ENCODE data around the gene AUH. TPM values are rescaled to one million over a fixed set of nuclear protein-coding genes. Genes with fewer than 3 reads are reported as not detected.

Gene AUH
- total RNA-seq, 1 donor from 2014 or later = 28.5 TPM

DNA sequence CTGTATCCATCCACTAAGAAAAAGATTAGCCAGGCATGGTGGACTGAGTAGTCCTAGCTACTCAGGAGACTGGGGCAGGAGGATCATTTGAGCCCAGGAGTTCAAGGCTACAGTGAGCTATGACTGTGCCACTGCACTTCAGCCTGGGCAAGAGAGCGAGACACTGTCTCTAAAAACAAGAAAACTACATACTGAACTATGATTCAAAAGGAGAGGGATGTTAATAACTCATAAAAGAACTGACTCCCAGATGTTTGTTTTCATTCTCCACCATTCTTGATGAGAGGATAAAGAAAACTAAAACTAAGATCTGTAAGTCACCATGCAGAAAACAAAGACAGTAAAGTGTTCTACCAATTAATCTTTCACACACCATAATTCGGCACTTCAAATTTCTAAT is 53.5 kb downstream of the AUH start:
- no peak overlapping the region for H3K4me3 Mint-ChIP-seq (ENCODE audit: unreplicated experiment)
- TF ChIP-seq, protein P1, sequence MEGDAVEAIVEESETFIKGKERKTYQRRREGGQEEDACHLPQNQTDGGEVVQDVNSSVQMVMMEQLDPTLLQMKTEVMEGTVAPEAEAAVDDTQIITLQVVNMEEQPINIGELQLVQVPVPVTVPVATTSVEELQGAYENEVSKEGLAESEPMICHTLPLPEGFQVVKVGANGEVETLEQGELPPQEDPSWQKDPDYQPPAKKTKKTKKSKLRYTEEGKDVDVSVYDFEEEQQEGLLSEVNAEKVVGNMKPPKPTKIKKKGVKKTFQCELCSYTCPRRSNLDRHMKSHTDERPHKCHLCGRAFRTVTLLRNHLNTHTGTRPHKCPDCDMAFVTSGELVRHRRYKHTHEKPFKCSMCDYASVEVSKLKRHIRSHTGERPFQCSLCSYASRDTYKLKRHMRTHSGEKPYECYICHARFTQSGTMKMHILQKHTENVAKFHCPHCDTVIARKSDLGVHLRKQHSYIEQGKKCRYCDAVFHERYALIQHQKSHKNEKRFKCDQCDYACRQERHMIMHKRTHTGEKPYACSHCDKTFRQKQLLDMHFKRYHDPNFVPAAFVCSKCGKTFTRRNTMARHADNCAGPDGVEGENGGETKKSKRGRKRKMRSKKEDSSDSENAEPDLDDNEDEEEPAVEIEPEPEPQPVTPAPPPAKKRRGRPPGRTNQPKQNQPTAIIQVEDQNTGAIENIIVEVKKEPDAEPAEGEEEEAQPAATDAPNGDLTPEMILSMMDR (IDR thresholded peaks at IDR 0.05; ENCODE audit: partially characterized antibody, unreplicated experiment) = no peak
- no peaks in the 10 kb centered on the region for H3K4me1 Mint-ChIP-seq (ENCODE audit: low read depth, unreplicated experiment)

DNA sequence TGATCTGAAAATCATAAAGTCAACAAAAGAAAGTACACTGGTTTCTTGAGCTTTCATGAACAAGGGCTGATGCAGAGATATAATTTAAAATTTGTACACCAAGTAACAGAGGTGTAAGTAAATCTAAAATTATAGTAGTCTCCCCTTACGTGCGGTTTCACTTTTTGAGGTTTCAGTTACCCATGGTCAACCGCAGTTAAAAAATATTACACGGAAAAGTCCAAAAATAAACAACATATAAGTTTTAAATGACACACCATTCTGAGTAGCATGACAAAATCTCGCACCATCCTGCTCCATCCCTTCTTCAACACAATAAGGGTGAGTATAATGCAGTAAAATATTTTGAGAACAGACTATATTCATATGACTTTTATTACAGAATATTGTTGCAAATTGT is 54.4 kb downstream of the AUH start:
- Mint-ChIP-seq H3K27me3 (ENCODE audit: unreplicated experiment) (no peaks in the 10 kb centered on the region), H3K4me1 (ENCODE audit: low read depth, unreplicated experiment) (no peaks in the 10 kb centered on the region), H3K4me3 (ENCODE audit: unreplicated experiment) (no peak overlapping the region), H3K9me3 (ENCODE audit: unreplicated experiment) (no peaks in the 10 kb centered on the region), H3K36me3 (ENCODE audit: unreplicated experiment) (peaks cover 8% of the 10 kb centered on the region), H3K27ac (ENCODE audit: unreplicated experiment) (no peak overlapping the region)
- TF ChIP-seq, protein P1 (IDR thresholded peaks at IDR 0.05; ENCODE audit: partially characterized antibody, unreplicated experiment) = no peak
- DNase-seq = no peak

More for the DNA sequence above, 53.5 kb downstream of the AUH start:
- H3K27me3 Mint-ChIP-seq (ENCODE audit: unreplicated experiment) = no peaks in the 10 kb centered on the region
- peaks cover 8% of the 10 kb centered on the region for H3K36me3 Mint-ChIP-seq (ENCODE audit: unreplicated experiment)
- no peak overlapping the region for H3K27ac Mint-ChIP-seq (ENCODE audit: unreplicated experiment)
- H3K9me3 Mint-ChIP-seq (ENCODE audit: unreplicated experiment) = no peaks in the 10 kb centered on the region
- no peak for DNase-seq

DNA sequence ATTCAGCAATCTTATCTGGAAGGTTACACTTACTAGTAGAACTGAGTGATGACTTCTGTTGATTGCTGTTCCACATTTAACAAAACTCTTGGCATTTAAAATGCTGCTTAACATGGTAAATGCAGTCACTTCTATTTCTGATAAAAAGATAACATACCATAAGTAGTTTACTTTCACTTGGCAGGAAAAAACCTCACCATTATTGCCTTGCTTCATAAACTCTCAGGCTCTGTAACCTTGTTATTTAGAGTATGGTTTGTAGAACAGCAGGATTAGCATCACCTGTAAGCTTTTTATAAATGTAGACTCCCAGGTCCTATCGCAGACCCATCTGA is 55.5 kb downstream of the AUH start:
- TF ChIP-seq, protein P1 (IDR thresholded peaks at IDR 0.05; ENCODE audit: partially characterized antibody, unreplicated experiment) = no peak
- Mint-ChIP-seq H3K27ac (ENCODE audit: unreplicated experiment) (no peak overlapping the region), H3K9me3 (ENCODE audit: unreplicated experiment) (no peaks in the 10 kb centered on the region), H3K4me3 (ENCODE audit: unreplicated experiment) (no peak overlapping the region), H3K4me1 (ENCODE audit: low read depth, unreplicated experiment) (no peaks in the 10 kb centered on the region), H3K27me3 (ENCODE audit: unreplicated experiment) (no peaks in the 10 kb centered on the region), H3K36me3 (ENCODE audit: unreplicated experiment) (peaks cover 8% of the 10 kb centered on the region)
- DNase-seq = no peak

DNA sequence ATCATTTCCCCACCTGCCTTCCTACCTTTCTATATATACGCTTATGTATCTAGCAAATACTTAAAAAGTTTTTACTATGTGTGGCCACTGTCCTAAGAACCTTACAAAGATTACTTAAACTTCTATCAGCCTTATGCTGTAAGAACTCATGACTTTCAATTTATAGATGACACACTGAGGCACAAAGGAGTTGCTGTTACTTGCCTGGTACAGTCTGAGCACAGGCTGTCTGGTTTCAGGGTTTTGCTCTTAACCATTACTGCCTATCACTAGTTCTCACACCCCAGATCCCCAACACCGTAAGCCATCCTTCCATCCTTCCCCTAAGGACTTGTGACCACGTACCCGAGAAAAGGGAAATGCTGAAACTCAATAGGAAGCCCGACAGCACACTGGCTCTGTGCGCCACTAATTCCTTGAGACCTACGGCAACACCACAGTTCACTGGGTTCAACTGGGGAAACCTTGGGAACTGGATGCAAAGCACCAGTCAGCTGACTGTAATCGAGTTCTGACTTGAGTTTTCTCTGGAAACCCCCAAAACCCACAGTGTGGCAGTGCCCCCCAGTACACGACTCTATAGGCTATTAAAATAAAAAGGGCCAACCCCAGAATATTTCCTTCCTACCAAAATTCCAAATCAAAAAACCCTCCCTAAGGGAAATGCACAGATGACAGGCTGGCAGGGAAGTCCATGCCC is 56.0 kb downstream of the AUH start:
- H3K4me1 Mint-ChIP-seq (ENCODE audit: low read depth, unreplicated experiment) = no peaks in the 10 kb centered on the region
- H3K36me3 Mint-ChIP-seq (ENCODE audit: unreplicated experiment) = peaks cover 8% of the 10 kb centered on the region
- no peaks in the 10 kb centered on the region for H3K9me3 Mint-ChIP-seq (ENCODE audit: unreplicated experiment)
- DNase-seq = no peak
- H3K27ac Mint-ChIP-seq (ENCODE audit: unreplicated experiment) = no peak overlapping the region
- no peak overlapping the region for H3K4me3 Mint-ChIP-seq (ENCODE audit: unreplicated experiment)
- TF ChIP-seq, protein P1 (IDR thresholded peaks at IDR 0.05; ENCODE audit: partially characterized antibody, unreplicated experiment) = no peak
- no peaks in the 10 kb centered on the region for H3K27me3 Mint-ChIP-seq (ENCODE audit: unreplicated experiment)

DNA sequence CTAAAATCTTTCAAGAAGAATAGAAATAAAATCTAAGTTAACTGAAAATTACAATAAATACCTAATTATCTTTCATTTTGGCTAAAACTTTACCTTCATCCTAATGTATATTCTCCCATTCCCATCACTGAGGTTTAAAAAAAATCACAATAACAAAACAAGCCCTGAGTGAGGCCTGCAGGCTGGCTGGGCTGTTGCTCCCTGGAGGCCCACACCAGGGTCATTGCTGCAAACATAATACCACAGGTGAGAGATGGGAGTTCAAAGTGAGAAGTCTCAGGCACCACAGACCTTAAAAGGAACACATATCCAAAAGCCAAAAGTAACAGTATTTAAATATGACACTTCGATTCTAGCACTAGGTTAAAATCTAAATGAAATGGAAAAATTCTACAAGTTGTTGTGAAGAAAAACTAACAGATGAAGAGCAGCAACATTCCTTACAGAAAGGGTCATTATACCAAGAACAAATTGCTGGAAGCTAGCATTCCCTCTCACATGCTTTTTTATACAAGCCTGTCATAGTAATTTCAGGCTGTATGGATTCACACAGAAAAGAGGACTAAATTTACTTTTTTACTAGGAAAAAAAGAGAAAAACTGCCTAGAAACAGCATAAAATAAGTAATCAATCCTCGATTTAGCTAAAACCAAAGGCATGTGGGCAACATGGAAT is 57.8 kb downstream of the AUH start:
- DNase-seq = no peak
- Mint-ChIP-seq H3K27ac (ENCODE audit: unreplicated experiment) (no peak overlapping the region), H3K4me1 (ENCODE audit: low read depth, unreplicated experiment) (peaks cover 2% of the 10 kb centered on the region), H3K4me3 (ENCODE audit: unreplicated experiment) (no peak overlapping the region), H3K9me3 (ENCODE audit: unreplicated experiment) (no peaks in the 10 kb centered on the region), H3K36me3 (ENCODE audit: unreplicated experiment) (no peaks in the 10 kb centered on the region), H3K27me3 (ENCODE audit: unreplicated experiment) (peaks cover 2% of the 10 kb centered on the region)
- TF ChIP-seq, protein P1 (IDR thresholded peaks at IDR 0.05; ENCODE audit: partially characterized antibody, unreplicated experiment) = no peak
